Measurements from ENCODE around the gene XPR1.

DNA sequence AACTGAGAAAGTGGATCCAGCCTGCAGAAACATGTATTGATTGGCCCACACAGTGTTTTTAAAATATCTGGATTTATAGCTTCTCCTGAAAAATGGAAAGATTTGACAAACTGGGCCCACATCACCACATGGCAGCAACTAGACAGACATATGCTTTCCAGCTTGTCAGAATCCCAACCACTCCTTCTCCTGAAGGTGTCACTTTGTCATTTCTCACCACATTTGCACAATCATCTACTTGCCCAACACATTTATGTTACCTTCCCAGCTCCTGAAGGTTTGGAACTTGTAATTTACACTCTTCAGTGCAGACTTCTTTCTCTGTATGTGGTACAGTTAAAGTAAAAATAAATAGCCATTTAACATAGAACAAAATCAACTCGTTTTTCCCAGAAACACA, 154.8 kb downstream of the XPR1 start:
- TF ChIP-seq, protein P1, sequence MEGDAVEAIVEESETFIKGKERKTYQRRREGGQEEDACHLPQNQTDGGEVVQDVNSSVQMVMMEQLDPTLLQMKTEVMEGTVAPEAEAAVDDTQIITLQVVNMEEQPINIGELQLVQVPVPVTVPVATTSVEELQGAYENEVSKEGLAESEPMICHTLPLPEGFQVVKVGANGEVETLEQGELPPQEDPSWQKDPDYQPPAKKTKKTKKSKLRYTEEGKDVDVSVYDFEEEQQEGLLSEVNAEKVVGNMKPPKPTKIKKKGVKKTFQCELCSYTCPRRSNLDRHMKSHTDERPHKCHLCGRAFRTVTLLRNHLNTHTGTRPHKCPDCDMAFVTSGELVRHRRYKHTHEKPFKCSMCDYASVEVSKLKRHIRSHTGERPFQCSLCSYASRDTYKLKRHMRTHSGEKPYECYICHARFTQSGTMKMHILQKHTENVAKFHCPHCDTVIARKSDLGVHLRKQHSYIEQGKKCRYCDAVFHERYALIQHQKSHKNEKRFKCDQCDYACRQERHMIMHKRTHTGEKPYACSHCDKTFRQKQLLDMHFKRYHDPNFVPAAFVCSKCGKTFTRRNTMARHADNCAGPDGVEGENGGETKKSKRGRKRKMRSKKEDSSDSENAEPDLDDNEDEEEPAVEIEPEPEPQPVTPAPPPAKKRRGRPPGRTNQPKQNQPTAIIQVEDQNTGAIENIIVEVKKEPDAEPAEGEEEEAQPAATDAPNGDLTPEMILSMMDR (IDR thresholded peaks at IDR 0.05; ENCODE audit: insufficient read depth, low read length, poor library complexity, severe bottlenecking) = no peak
- no peak for TF ChIP-seq EZH2phosphoT487 (conservative IDR thresholded peaks at IDR 0.05; ENCODE audit: low read length)
